HUES6 (cell line): ENCODE measurements around the gene NEO1.

Source experiments
- H3K27ac ChIP-seq: 2 replicates; pipeline ENCODE4 v1.7.0; 2013; ENCODE audit warnings: low read depth, mild to moderate bottlenecking, low read length, inconsistent platforms
- H3K27me3 ChIP-seq: 2 replicates; pipeline ENCODE4 v1.6.1; 2013; ENCODE audit warnings: low read length; ENCODE audit not compliant: control insufficient read depth, insufficient read depth
- H3K36me3 ChIP-seq: 2 replicates; pipeline ENCODE4 v1.6.1; 2013; ENCODE audit warnings: low read length; ENCODE audit not compliant: control insufficient read depth, insufficient read depth
- H3K4me1 ChIP-seq: 2 replicates; pipeline ENCODE4 v1.6.1; 2013; ENCODE audit warnings: low read length; ENCODE audit not compliant: control insufficient read depth, insufficient read depth
- H3K4me3 ChIP-seq: 2 replicates; pipeline ENCODE4 v1.5.1; 2013; ENCODE audit warnings: low read depth, low read length
- H3K9ac ChIP-seq: one replicate; pipeline ENCODE4 v1.6.1; 2013; ENCODE audit warnings: mild to moderate bottlenecking, low read length
- H3K9me3 ChIP-seq: 2 replicates; pipeline ENCODE4 v1.6.1; 2013; ENCODE audit warnings: low read depth, low read length; ENCODE audit not compliant: control insufficient read depth, insufficient read depth

NEO1 gene

DNA sequence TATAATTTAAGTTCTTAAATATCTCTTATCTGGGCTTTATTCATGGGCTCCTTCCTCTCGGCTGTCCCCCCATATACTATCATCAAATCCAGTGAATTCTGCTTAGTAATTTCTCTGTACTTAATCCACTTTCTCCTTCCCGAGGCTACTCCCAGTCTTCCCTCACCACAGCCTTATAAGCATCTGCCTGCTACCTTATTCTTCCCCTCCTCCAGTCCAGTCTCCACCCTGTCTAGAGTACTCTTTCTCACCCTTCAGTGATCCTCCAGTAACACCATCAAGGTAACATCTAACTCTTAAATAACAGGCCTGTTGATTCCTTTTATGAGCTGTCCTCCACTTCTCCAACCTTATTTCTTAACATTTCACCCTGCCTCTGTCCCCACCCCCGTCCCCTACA lies 65.8 kb downstream of the NEO1 start:
- H3K27ac ChIP-seq = no peak overlapping the region
- no peaks in the 10 kb centered on the region for H3K9me3 ChIP-seq
- no peak overlapping the region for H3K4me3 ChIP-seq
- no peak overlapping the region for H3K9ac ChIP-seq
- H3K36me3 ChIP-seq = peaks cover 10% of the 10 kb centered on the region
- no peaks in the 10 kb centered on the region for H3K27me3 ChIP-seq
- peaks cover 6% of the 10 kb centered on the region for H3K4me1 ChIP-seq

DNA sequence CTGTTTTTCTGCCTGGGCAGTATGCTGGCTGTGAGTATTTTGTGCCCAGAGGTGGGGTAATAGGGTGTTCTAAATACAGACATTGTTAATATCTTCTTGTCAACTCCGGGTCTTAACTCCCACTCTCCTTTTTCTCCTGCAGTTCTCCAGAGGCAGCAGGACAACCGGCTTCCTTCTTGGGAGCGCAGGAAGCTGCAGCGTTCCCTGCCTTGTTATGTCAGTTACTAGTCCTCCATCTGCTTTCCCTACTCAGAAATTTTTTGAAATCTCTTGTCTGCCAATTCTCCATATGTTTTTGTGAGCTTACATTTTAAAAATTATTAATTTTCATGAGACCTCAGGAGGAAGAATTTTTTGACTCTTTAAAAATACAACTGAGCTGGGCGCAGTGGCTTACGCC lies 67.2 kb downstream of the NEO1 start:
- H3K4me1 ChIP-seq = no peaks in the 10 kb centered on the region
- no peaks in the 10 kb centered on the region for H3K27me3 ChIP-seq
- H3K36me3 ChIP-seq = peaks cover 10% of the 10 kb centered on the region
- no peaks in the 10 kb centered on the region for H3K9me3 ChIP-seq
- H3K27ac ChIP-seq = no peak overlapping the region
- no peak overlapping the region for H3K4me3 ChIP-seq
- H3K9ac ChIP-seq = no peak overlapping the region

DNA sequence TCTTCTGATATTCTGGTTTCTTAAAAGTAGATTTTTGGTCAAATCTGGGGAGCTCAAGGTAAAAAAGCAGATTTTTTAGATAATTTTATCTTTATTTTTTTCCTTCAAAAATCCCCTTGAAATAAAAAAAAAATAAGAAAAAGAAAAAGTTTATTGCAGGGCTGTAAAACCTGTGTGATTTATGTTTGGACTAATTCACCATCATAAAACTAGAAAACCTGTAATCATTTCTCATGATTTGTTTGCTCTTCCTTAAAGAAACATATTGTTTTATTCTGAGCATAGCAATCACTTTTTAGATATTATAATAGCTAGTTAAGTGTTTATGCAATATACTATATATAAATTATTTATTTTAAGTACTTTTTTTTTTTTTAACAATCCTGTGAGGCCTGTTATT lies 68.0 kb downstream of the NEO1 start:
- Histone ChIP-seq H3K4me3 (no peak overlapping the region), H3K4me1 (no peaks in the 10 kb centered on the region), H3K9ac (no peak overlapping the region), H3K27ac (no peak overlapping the region), H3K36me3 (peaks cover 10% of the 10 kb centered on the region), H3K9me3 (no peaks in the 10 kb centered on the region), H3K27me3 (no peaks in the 10 kb centered on the region)

DNA sequence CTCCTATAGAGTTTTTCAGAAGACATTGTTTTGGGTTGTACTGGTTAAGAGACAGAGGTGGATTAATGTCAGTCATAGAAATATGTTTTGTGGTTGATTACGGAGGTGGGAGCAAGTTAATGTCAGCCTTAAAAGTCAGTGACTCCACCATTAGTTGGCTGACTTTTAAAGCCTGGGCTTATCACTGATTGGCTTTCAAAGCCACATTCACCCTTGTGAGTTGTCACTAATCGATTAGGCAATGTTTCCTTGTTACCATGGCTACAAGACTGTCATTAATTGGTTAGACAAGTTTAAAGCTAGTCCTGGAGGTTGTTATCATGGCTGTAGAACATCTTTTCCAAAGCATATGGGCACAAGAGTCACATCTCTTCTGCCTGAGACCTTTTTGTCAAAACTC lies 73.0 kb downstream of the NEO1 start:
- Histone ChIP-seq H3K4me1 (no peaks in the 10 kb centered on the region), H3K9ac (no peak overlapping the region), H3K9me3 (no peaks in the 10 kb centered on the region), H3K27me3 (no peaks in the 10 kb centered on the region), H3K27ac (no peak overlapping the region), H3K4me3 (no peak overlapping the region), H3K36me3 (peaks cover 3% of the 10 kb centered on the region; the same call in 1 of the 2 replicates)

DNA sequence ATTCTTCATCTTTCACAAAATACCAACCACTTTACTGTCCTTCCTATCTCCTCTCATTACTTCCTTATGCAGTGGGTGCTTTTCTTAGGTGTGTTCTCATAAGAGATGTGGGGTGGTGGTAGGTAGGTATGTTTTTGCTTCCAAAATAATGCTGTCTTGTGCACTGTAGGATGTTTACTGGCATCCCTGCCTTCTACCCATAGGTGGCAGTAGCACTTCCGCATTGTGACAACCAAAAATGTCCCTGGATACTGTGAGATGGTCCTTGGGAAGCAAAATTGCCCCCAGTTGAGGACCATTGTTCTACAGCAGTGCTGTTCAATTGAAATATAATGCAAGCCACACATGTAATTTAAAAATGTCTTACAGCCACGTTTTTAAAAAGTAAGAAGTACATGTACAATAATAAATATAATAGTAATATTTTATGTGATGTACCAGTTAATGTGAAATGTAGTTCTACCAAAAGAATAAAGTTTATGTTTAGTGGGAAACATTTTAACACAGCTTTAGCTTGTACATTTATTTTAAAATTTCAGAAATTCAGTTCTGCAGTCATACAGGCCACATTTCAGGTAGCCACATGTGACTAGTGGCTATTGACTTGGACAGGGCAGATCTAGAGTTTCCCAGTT lies 75.2 kb downstream of the NEO1 start:
- Histone ChIP-seq H3K9me3 (no peaks in the 10 kb centered on the region), H3K36me3 (peaks cover 2% of the 10 kb centered on the region), H3K27ac (no peak overlapping the region), H3K4me3 (no peak overlapping the region), H3K9ac (no peak overlapping the region), H3K27me3 (no peaks in the 10 kb centered on the region), H3K4me1 (no peaks in the 10 kb centered on the region)

DNA sequence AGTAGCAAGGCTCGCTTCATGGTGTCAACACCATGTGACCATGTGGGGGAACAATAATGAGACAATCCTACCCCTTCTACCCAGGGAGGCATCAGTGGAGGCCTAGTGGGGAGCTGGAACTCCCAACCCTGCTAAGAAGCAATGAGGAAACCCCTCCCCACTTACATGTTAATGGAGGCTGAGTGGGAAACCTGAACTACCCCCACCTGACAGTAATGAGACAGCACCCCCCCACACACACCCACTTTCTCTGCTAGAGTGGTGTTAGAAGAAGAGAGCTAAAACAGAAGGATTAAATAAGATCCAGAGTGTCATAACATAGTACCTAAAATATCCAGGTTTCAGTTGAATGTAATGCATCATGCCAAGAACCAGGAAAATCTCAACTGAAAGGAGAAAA lies 78.6 kb downstream of the NEO1 start:
- Histone ChIP-seq H3K9ac (no peak overlapping the region), H3K9me3 (no peaks in the 10 kb centered on the region), H3K27me3 (no peaks in the 10 kb centered on the region), H3K4me3 (no peak overlapping the region), H3K27ac (no peak overlapping the region), H3K4me1 (no peaks in the 10 kb centered on the region), H3K36me3 (no peaks in the 10 kb centered on the region; the same call in 1 of the 2 replicates)

DNA sequence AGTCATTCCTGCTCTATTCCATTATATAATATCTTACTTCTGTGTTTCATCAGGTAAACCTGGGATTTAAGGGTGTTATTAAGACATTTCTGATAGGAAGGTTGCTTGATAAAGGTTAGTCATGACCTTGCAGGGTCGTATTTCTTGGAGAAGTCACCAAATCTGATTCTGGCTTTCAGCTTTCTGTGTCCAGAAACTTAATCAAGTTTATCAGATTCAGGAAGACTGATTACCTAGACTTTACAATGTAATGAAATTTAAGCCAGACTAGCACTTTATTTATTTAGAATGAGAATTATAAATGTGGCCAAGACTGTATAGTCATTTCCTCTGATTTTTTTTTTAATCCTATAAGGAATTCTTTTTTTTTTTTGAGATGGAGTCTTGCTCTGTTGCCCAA lies 81.9 kb downstream of the NEO1 start:
- Histone ChIP-seq H3K27me3 (no peaks in the 10 kb centered on the region), H3K9ac (no peak overlapping the region), H3K4me3 (no peak overlapping the region), H3K4me1 (no peaks in the 10 kb centered on the region), H3K36me3 (no peaks in the 10 kb centered on the region; the same call in 1 of the 2 replicates), H3K27ac (no peak overlapping the region), H3K9me3 (no peaks in the 10 kb centered on the region)

DNA sequence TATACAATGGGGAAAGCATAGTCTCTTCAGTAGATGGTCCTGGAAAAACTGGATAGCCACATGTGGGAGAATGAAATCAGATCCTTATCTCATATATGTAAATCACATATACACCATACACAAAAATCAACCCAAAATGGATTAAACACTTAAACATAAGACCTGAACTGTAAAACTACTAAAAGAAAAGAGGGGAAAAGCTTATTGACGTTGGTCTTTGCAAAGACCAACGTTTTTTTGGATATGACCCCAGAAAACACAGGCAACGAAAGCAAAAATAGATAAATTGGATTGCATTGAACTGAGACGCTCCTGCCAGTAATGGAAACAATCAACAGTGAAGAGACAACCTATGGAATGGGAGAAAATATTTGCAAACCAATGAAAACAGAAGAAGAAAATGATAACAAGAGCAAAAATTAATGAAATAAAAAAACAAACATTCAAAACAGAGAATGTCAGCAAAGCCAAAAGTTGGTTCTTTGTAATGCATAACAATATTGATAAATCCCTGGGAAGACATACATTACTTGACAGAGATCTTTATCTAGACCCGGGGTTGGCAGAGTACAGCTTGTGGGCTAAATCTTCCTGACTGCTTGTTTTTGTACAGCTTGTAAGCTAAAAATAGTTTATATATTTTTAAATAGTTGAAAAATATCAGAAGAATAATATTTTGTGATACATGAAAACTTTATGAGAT lies 86.9 kb downstream of the NEO1 start:
- no peaks in the 10 kb centered on the region for H3K27me3 ChIP-seq
- H3K9ac ChIP-seq = no peak overlapping the region
- no peak overlapping the region for H3K4me3 ChIP-seq
- no peaks in the 10 kb centered on the region for H3K9me3 ChIP-seq
- H3K27ac ChIP-seq = no peak overlapping the region
- no peaks in the 10 kb centered on the region for H3K4me1 ChIP-seq
- H3K36me3 ChIP-seq = peaks cover 3% of the 10 kb centered on the region; the same call in 1 of the 2 replicates

DNA sequence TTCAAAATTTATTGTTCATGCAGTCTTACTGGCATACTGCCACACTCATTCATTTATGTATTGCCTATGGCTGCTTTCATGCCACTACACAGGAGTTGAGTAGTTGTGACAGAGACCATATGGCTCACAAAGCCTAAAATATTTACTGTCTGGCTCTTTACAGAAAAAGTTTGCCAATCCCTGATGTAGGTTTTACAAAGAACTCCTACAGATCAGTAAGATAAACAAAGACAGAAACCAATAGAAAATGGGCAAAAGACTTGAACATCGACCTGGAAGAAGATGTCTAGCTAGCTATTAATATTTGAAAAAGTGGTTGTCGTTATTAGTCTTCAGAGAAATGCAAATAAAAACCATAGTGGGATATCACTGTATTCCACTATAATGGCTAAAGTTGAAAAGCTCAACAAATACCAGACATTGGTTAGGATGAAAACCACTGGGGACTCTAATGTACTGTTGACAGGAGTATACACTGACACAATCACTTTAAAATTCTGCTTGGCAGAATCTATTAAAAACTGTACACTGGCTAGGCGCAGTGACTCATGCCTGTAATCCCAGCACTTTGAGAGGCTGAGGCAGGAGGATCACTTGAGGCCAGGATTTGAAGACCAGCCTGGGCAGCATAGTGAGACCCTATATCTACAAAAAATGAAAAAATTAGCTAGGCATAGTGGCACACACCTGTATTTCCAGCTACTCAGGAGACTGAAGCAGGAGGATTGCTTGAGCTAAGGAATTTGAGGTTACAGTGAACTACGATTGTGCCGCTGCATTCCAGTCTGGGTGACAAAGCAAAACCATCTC lies 87.7 kb downstream of the NEO1 start:
- H3K4me1 ChIP-seq = no peaks in the 10 kb centered on the region
- H3K36me3 ChIP-seq = peaks cover 3% of the 10 kb centered on the region; the same call in 1 of the 2 replicates
- no peak overlapping the region for H3K4me3 ChIP-seq
- no peak overlapping the region for H3K9ac ChIP-seq
- no peaks in the 10 kb centered on the region for H3K9me3 ChIP-seq
- H3K27me3 ChIP-seq = no peaks in the 10 kb centered on the region
- H3K27ac ChIP-seq = no peak overlapping the region

DNA sequence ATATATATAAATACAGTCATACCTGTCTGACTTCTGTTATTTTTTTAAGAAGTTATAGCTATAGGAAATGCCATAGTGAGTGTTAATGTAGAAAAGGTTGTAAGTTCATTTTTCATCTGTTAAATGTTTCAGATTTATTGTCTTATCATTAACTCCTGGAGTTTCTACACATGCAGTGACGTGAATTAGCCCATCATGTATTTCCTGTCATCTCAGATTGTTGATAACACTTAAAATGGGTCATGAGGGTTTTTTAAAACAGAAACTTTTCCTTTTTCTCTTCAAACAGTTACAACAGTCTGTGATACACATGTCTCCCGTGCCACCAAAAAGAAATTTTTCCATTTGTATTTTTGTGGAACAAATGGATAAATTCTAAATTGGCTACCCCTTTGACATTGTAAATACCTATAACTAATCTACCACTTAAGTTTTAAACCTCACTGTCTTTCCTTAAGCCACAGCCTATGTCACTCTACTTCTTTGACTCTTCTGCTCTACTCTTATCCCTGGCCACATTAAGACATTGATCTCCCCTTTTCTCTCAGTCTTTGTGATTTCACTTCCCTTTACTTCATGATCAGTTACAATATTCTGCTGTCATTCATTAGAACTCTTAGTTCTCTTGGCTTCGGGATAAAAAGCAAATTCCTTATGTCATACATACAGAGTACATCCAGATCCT lies 89.1 kb downstream of the NEO1 start:
- H3K27me3 ChIP-seq = no peaks in the 10 kb centered on the region
- H3K36me3 ChIP-seq = peaks cover 3% of the 10 kb centered on the region; the same call in 1 of the 2 replicates
- no peak overlapping the region for H3K9ac ChIP-seq
- no peaks in the 10 kb centered on the region for H3K9me3 ChIP-seq
- no peaks in the 10 kb centered on the region for H3K4me1 ChIP-seq
- H3K27ac ChIP-seq = no peak overlapping the region
- H3K4me3 ChIP-seq = no peak overlapping the region
